HG03457 (cell line): ENCODE results near the gene IFITM10.
A peak's percentile ranks its signal among the peaks of the same experiment; 100 is the strongest.

ENCODE experiments used
- ATAC-seq: cut with Tn5 transposase; IDR thresholded peaks from one replicate; pipeline ENCODE4 v1.9.1; 2021; ENCODE audit warnings: moderate number of reproducible peaks; ENCODE audit not compliant: unreplicated experiment

Gene IFITM10

DNA sequence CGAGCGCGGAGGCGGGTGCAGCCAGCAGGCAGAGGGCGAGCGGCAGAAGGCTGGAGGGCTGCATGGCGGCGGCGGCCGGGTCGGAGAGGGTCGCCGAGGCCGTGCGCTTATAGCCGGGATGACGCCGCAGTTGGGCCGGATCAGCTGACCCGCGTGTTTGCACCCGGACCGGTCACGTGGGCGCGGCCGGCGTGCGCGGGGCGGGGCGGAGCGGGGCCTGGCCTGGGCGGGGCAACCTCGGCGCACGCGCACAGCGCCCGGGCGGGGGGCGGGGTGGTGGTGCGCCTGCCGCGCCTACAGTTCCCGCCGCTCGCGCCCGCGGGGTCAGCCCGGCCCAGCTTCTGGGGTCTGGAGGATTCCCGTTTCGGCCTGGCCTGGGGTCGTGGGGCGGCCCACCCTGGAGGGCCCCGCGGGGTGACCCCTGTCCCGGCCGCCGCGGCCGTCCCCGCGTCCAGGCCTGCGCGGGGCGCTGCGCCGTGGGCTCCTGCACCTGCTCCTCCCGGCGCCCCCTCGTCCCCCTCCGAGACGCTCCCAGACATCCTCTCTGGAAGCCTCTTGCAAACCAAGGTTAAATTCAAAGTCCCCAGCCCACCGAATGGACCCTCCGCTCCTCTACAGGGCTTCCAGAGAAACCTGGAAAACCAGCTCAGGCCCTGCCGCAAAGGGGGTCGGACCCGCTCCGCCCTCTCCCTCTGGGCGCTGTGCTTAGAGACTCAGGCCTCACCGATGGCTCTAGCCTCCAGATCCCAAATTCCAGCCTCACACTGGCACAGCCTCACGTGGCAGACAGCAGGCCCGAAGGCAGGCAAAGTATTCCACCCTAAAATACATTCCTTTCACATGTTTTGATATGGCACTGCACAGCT is 13.6 kb upstream of the IFITM10 start, which contains the start of gene CTSD:
TSS of gene CTSD (minus strand) at position 132 of the 866 bp plus-strand sequence. CDS start at position 64, 68 bp downstream.
- ATAC-seq, result peak; percentile 39

DNA sequence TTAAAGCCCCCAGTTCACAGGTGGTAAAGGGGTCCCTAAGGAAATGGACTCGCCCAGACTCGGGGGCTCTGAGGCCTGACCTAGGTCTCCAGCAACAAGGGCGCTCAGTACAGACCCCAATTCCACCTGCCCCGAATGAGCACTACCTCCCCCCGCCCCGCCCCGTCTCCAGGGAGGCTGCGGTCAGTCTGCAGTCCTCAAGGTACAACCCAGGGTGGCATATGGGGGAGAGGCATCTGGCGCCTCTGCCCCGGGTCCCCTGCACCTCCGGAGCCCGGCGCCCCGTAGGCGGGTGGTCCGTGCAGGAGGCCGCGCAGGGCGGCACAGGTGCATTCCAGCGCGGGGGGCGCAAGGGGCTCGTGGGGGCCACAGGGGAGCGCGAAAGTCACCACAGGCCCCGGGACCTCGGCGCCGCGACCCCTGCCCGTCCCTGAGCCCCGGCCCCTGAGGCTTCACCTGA is 13.0 kb upstream of the IFITM10 start:
- no peak for ATAC-seq

DNA sequence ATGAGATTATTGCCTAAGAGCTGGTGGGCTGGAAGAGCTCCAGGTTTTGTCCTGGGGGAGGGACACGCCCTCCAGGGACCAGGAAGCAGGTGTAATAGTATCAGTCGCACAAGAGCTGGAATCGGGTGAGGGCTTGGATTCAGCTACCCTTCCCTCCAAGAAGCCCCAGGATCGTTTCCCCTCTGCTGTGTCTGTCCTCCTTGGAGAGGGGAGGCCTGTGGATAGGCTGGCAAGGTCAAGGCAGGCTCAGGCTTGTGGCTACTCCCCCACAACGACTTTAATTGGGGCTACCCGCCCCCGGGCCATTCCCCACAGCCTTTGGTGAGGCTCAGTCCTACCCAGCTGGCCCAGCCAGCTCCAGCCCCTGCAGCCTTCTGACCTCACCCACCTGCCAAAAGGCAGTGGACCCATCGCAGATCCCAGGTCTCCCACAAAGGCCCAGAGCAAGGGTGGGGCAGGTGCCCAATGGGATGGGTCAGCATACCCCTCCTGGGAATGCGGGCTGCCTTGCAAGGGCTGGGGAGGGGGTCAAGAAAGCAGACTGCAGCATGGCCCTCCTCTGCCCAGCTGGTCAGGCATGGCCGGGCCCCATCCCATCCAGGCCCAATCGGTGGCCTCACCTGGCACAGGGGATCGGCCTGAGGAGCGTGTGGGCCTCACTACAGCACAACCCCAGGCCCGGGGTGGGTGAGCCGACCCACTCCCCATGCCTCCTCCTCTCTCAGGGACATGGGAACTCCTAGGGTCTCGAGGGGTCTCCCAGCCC is 12.3 kb upstream of the IFITM10 start:
- no peak for ATAC-seq

DNA sequence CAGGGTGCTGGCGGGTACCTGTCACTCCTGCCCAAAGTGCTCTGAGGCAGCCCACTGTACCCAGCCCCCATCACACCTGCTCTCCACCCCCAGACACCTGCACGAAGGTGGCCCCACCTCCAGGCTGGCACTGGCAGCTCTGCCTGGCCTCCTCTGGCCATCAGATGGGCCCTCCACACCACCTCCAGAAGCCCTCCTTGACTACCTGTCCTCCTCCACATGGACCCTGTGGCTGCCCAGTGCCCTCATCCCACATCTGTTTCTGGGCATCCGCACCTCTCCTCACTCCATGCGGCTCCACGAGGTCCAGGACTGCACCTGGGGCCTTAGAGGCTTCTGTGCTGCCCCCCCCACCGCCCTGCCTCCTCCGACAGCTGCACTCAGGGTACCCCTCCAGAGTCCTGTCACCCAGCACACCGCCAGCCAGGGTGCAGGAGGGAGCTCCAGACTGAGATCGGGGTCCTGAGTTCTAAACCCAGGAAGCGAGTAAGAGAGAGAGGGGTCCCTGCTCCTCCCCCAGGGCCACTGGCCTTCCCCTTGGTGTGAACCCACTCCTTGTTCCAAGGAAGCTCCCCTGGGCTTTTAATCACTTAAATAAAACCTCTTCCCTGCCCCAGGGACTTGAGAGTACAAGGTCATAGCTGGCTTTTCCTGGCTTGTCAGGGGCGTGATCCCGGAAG is 11.6 kb upstream of the IFITM10 start:
- no peak for ATAC-seq

DNA sequence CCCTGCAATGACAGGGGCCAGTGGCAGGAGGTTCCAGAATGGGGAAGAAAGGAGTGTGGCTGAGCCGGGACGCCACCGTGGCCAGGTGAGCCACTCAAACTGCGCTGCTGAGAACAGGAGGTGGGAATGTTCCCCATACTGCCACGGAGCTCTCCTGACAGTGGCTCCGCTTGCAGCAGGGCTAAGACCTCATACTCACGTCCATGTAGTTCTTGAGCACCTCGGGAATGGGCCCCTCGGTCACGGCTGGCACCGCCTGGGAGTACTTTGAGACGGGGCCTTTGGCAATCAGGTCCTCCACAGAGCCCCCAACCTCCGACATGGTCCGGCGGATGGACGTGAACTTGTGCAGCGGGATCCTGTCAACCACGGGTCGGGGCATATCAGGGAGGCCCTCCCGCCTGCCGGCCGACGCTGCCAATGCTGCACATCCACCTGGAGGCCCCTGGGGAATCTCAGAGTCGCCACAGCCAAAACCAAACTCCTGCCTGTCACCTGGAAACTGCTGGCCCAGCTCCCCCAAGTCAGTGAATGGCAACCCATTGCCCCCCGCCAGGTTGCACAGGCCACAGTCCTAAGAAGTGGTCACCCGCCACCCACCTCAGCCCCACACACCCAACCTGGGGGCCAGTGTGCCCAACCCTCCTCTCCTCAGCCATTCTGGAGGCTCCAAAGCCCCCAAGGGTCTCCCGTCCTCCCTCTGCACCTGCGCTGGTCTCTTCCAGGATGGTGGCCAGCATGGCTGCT is 10.9 kb upstream of the IFITM10 start:
- ATAC-seq, result no peak

DNA sequence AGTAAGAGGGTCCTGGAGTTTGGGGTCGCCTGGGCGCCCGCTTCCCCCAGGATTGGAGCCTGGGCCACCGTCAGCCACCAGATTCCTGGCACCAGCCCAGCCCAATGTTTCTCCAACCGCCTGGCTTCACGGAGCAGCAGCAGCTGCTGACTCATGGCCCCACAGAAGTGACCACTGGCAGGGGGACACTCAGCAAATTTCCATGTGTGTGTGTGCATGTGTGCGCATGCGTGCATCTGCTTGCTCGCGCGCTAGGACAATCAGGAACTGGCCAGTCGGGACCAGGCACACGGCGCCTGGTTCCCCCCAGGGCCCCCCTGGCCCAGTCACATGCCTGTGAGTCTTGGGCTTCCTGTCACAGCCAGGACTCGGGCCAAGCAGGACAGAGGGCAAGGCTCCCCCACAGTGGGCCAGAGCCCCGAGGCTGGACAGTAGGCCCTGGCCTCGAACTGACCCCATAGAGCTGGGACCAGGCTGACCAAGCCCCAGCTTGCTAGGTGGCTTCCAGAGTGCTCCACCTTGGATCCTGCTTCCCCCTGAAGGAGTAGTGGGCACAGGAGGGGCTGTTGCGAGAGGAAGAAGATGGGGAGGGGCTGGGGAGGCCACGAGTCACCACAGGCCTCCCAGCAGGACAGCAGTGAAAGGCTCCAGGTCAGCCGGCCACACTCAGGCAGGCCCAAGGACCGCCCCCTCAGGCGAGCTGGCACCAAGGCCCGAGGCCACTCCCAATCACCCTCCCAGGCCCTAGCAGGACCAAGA is 10.1 kb upstream of the IFITM10 start:
- no peak for ATAC-seq

DNA sequence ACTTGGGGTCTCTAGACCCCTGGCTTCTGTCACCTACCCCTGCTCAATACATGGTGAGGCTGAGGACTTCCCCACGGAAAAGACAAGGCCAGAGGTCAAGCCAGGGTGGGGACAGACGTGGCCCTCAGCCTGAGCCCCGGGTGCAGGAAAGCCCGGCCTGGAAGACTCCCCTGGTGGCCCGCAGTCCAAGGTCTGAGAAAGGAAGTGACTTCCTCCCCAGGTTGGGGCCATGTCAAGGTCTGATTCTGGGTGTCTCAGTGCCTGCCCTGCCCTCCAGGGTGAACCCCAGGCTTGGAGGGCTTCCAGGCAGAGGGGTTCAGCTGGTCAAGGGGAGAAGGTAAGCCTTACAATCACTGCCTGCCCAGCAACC is 9.4 kb upstream of the IFITM10 start:
- ATAC-seq, result no peak

DNA sequence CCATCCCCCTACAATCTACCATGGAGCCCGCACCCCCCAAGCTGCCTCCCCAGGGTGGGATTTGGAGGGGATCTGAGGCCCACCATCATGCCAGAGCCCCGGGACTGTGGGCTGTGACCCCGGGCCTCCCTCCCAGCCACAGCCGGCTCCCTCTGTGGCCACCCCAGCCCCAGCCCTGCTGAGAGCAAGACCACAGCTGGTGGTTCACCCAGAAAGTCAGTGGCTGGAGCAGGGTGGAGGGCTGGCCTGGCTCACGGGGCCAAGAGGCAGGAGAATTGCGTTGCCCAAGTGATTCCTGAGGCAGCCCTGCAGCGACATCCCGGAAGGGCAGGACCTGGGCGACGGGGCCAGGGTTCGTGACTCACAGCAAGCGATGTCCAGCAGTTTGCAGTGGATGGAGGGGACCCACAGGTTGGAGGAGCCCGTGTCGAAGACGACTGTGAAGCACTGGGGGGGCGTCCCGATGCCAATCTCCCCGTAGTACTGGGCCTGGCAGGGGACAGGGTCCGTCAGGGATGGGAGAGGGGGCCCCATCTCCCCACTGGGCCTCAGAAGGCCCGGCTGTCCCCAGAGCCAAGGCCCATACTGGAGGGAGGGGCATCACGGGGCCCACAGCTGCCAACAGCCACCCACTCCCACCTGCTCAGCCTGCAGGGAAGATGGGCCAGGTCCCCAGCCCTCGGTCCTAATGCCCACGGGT is 8.9 kb upstream of the IFITM10 start:
- no peak for ATAC-seq

DNA sequence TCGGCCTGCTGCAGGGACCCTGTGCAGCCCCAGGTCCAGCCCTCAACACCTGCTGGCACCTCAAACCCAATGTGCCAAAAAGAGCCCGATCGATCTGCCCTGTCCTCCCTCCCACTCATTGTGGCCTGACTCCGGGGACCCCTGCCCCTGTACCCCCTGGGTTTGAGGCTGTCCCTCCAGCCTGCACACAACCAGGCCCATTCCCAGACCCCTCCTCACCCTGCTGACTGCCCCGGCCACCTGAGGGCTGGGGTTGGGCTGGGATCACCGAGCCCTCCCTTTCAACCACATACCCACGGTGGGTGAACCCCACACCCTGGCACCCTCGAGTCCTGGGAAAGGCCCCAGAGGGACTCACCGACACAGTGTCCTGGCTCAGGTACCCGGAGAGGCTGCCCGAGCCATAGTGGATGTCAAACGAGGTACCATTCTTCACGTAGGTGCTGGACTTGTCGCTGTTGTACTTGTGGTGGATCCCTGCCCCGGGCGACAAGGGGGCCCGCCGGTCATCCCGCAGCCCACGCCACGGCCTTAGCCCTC is 8.3 kb upstream of the IFITM10 start:
- ATAC-seq, result no peak

DNA sequence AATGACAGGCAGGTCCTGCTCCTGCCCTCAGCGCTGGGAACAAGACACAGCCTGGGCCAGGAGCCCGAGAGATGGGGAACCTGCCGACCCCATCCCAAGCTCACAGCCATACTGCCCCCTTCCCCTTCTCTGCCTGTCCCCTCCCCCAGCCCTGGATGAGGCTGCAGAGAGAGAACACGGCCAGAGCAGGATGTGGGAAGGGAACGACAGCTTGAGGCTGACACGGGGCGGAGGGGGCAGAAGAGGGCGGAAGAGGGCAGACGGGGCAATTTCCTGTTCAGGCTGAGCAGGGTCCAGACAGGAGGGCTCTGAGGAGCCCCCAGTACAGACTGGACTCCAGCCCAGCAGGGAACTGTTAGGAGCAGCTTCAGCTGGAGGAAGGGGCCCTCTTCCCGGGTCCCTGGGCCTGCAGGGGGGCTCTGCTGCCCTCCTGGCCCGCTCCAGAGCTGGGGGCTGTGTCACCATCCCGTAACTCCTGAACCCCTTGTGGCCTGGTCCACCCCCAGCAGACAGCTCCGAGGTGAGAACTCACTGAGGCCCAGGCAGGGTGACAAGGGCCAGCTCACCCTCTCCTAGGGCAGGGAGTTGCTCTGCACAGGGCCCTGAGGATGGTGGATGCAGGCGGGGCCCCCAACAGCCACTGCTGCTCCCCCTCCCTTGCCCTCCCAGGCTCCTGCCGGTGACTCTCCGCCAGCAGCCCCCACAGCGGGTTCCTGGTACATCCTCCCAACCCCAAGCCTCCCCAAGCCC is 7.6 kb upstream of the IFITM10 start:
- ATAC-seq, result no peak

DNA sequence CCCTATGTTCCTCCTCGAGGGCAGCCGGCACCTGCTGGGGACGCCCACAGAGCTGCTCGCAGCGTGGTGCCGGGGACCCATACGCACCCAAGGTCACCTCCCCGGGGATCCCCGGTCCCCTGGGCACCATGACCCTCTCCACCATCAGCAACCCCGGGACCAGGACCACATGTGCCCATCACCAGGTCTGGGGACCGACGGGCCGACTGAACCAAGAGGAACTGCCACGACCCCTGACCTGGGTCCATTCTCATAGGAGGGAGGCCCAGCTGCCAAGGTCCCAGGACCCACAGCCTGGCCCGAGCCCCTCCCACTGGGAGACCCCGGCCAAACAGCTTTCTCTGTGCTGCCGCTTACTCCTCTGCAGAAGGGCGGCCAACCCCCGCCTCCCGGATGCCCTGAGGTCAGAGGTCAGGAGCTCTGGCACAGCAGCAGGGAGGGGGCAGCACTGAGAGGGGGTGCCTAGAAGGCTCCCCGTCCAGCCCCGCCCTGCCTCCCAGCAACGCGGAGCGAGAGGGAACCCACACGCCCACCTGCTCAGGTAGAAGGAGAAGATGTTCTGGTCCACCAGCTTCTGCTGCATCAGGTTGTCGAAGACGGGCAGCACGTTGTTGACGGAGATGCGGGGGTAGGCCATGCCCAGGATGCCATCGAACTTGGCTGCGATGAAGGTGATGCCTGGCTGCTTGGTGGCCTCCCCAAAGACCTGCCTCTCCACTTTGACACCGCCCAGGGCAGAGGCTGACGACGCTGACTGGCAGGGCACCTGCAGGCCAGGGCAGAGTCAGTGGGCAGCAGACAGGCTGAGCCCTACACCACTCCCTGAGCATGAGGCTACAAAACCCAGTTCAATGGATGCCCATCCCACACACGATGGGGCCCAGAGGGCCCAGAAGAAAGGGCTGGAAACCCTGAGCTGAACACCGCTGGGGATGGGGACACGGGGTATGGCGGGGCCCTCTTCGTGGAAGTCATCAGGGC is 6.7 kb upstream of the IFITM10 start:
- no peak for ATAC-seq

DNA sequence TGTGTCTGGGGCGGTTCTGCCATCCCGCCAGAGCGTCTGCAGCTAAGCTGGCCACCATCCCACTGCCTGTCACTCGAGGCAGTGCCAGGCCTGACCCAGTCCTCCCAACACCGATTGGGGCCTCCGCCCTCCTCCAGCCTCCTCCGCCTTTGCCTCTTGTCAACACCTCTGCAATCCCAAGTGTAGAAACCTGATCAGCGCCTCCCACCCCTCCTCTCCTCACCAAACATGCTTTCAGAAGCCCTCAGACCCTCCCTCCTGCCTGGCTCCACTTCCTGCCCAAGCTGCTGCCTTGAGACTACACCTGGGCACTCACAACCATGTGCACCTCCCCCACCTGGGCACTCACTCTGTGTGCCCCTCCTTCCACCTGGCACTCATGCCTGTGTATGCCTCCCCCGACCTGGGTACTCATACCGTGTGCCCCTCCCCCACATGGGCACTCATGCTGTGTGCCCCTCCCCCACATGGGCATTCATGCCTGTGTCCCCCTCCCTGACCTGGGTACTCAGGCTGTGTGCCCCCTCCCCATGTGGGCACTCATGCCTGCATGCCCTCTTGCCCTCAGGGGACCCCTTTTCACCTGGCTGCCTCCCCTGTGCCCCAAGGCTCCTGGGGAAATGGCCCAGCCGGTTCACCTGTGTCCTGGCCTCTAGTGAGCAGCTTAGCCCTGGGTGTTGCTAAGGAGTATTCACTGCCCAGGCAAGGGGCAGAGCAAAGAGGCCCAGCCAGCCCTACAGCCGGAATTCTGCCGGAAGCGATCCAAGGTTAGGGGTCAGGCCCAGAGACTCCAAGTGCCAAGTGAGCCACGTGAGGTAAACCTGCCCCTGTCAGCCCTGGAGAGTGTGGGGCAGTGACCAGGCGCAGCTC is 5.5 kb upstream of the IFITM10 start:
- no peak for ATAC-seq

DNA sequence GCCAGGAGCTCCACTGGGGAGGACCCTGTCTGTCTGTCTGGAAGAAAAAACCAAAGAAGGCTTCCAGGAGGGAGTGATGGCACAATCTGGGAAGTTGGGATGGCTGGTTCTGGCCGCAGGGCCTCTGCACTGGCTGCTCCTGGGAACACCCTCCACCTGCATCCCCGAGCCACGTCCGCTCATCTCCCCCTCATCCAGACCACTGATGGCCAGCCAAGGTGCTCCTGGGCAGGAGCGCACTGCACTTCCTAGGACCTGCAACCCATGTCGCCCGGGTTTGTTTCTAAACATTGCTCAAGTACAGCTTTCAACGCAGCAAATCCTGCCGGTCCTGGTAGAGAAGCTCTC is 4.9 kb upstream of the IFITM10 start:
- ATAC-seq, result no peak

DNA sequence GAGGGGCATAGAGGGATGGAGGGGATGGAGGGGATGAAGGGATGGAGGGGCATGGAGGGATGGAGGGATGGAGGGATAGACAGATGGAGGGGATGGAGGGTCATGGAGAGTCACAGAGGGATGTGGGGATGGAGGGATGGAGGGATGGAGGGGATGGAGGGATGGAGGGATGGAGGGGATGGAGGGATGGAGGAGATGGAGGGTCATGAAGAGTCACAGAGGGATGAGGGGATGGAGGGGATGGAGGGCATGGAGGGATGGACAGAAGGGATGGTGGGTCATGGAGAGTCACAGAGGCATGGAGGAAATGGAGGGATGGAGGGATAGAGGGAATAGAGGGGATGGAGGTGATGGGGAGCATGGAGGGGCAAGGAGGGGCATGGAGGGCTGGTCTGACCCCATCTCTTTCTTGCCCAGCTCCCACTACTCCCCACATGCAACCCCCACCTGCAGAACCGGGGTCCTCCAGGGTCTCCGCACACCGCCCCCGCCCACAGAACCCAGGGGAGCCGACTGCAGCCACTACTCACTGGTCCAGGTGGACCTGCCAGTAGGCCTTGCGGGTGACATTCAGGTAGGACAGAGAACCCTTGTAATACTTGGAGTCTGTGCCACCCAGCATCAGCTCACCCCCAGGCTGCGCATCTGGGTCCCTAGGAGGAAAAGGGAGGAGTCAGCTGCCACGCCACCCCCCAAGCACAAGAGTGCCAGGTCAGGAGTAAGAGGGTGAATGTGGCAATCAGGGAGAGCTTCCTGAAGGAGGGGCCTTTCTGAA is 4.2 kb upstream of the IFITM10 start:
- no peak for ATAC-seq

DNA sequence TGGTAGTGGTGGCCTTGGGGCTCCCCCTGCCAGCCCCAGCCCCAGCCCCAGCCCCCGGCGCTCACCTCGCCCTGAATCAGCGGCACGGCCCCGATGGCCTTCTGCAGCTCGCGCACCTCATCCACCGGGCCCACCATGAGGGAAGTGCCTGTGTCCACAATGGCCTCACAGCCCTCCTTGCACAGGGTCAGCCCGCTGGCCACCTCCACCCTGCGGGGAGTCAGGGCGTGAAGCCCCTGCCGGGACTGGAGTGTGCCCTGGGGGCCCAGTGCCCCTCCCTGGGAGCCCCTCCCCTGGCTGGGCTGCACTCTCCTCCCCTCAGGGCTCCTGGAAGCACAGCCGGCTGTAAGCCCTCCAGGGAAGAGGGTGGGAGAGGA is 3.5 kb upstream of the IFITM10 start:
- ATAC-seq, result no peak
